Heart left ventricle (tissue), 16 donors: ENCODE results near the gene KLF7. TPM values are rescaled to one million over a fixed set of nuclear protein-coding genes. Genes with fewer than 3 reads are reported as not detected.
A peak's percentile ranks its signal among the peaks of the same experiment; 100 is the strongest.

Experiments used
- ATAC-seq, 4 donors: fragments of 200-7000 bp; cut with Tn5 transposase; one replicate each; pipeline ENCODE4 v1.9.1; 2020 to 2022; ENCODE audit warnings: moderate library complexity in 4 of 4, mild to moderate bottlenecking in 3 of 4, moderate number of reproducible peaks in 1 of 4
- DNase-seq, 5 donors: peaks; one replicate each; pipeline ENCODE4 v3.0.0-alpha.2; 2020
- H3K27ac ChIP-seq, 12 donors: fragments of 200-600 bp; sonication (generic) in 4 of 12; one replicate each; pipeline versions ENCODE4 v1.5.0 to v1.8.0; 2016 to 2022; ENCODE audit warnings: mild to moderate bottlenecking in 2 of 12
- H3K27me3 ChIP-seq, 9 donors: fragments of 200-600 bp; sonication (generic) in 2 of 9; one replicate each; pipeline versions ENCODE4 v1.5.1 to v1.8.0; 2016 to 2022; ENCODE audit warnings: mild to moderate bottlenecking in 3 of 9
- H3K36me3 ChIP-seq, 9 donors: fragments of 200-600 bp; sonication (generic) in 2 of 9; one replicate each; pipeline versions ENCODE4 v1.5.0 to v1.8.0; 2018 to 2022; ENCODE audit warnings: mild to moderate bottlenecking in 2 of 9
- H3K4me1 ChIP-seq, 12 donors: fragments of 200-600 bp; sonication (generic) in 4 of 12; one replicate each; pipeline versions ENCODE4 v1.5.0 to v1.8.0; 2016 to 2022; ENCODE audit warnings: mild to moderate bottlenecking in 3 of 12
- H3K4me3 ChIP-seq, 12 donors: fragments of 200-600 bp; sonication (generic) in 4 of 12; one replicate each; pipeline versions ENCODE4 v1.5.0 to v1.8.0; 2017 to 2022; ENCODE audit warnings: mild to moderate bottlenecking in 9 of 12, moderate library complexity in 4 of 12
- H3K9me3 ChIP-seq, 12 donors: fragments of 200-600 bp; sonication (generic) in 4 of 12; one replicate each; pipeline versions ENCODE4 v1.5.0 to v1.8.0; 2016 to 2022; ENCODE audit warnings: mild to moderate bottlenecking in 1 of 12
- POLR2A ChIP-seq, 2 donors: fragments of 450-650 bp; IDR thresholded peaks; one replicate each; pipeline ENCODE4 v1.6.1; 2017; ENCODE audit warnings: antibody characterized with exemption in 2 of 2, mild to moderate bottlenecking in 2 of 2, moderate library complexity in 2 of 2
- WGBS, 4 donors: extraction: QIAGEN DNeasy Blood & Tissue Kit in 2 of 4; methylation state at CpG; one replicate each; pipeline versions ENCODE4 v1.1.5 to v1.1.7; 2013 to 2018; 5-methylcytosine and 5-hydroxymethylcytosine counted together
- intact Hi-C, 10 donors: fragments of 100-400 bp; cut with DNase I; formaldehyde crosslinking; loops; one replicate each; pipeline versions ENCODE4 v1.11.1 to v1.14.2; 2022
- polyA plus RNA-seq, 2 donors: library from polyadenylated mRNA; stranded (reverse); fragments of 200-250 nt; gene quantifications; one replicate each; pipeline ENCODE4 v1.2.3, GENCODE V29; 2013
- total RNA-seq, 9 donors: library from RNA; depleted of rRNA in 2 of 9; stranded (reverse); fragments of >200 nt in 2 of 9; fragmentation: NEBNext Ultra II Directional in 3 of 9; extraction: Animal tissue kit (Norgen Biotek cat#: 25700) in 3 of 9; gene quantifications; one replicate each; pipeline versions ENCODE4 v1.1.0 to v1.2.4, GENCODE V29; 2016 to 2023
- TF ChIP-seq, protein P1 (sequence below), 12 donors: fragments of 200-600 bp; sonication (generic) in 4 of 12; IDR thresholded peaks; one replicate each; pipeline versions ENCODE4 v1.5.0 to v1.8.0; 2018 to 2022; ENCODE audit warnings: antibody characterized with exemption in 12 of 12, mild to moderate bottlenecking in 5 of 12
- donor health status: ischemic (EF 13 %, LVEDD 7.1; RV severe dilation, severe dysfunction).
- donor health status: healthy with polysubstance abuse.
- donor health status: DM: no; HTN: yes; CAD: no.
- donor health status: DM: no; HTN: no; CAD: no.
- donor health status: ischemic (EF 25% LVEDD 6.9; RV normal size, moderate dysfunction).
- donor health status: ischemic (EF 25% LVEDD 5.7; RV mildly dilated, moderate dysfunction).
- donor health status: healthy.
- donor health status: DM: yes; HTN: yes; CAD: no.
- donor health status: ischemic (EF 35%, LVEDD 5.7; RV mildly dilated, moderate dysfunction).
- donor health status: nonischemic (EF 11% LVEDD 7.7; RV severe dilation, severe dysfunction).
- donor health status: DM: yes; HTN: yes; CAD: no.
- donor health status: PGD.
- donor health status: ischemic (EF 29% LVEDD 5.4; RV normal size, mild dysfunction).
- donor health status: nonischemic (EF 23%, LVEDD 6.1; RV moderate dilation, normal function).

The KLF7 gene
- total and polyA plus RNA-seq, 11 donors = 5.0 to 49.8 (median 26.2) TPM

DNA sequence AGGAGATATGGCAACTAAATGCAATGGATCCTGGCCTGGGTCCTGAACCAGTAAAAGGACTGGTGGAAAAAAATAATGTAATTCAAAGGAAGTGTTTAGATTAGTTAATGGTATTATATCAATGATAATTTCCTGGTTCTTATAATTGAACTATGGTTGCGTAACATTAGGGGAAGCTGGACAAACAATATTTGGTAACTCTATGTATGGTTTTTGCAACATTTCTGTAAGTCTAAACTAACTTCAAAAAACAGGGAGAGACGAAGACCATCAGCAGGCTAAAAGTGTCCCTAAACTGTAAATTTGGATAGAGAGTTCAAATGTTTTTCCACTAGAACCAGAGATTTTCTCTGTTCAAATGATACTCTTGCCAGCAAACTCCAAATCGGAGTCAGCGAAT is 36.9 kb downstream of the KLF7 start:
- intact Hi-C loops = no loop called here
- no peaks in the 10 kb centered on the region for H3K27me3 ChIP-seq
- H3K4me1 ChIP-seq = peaks cover 20 to 81% (median 53%) of the 10 kb centered on the region in 12 donors
- peaks cover 0 to 20% (median 5%) of the 10 kb centered on the region in 12 donors for H3K9me3 ChIP-seq
- TF ChIP-seq, protein P1, sequence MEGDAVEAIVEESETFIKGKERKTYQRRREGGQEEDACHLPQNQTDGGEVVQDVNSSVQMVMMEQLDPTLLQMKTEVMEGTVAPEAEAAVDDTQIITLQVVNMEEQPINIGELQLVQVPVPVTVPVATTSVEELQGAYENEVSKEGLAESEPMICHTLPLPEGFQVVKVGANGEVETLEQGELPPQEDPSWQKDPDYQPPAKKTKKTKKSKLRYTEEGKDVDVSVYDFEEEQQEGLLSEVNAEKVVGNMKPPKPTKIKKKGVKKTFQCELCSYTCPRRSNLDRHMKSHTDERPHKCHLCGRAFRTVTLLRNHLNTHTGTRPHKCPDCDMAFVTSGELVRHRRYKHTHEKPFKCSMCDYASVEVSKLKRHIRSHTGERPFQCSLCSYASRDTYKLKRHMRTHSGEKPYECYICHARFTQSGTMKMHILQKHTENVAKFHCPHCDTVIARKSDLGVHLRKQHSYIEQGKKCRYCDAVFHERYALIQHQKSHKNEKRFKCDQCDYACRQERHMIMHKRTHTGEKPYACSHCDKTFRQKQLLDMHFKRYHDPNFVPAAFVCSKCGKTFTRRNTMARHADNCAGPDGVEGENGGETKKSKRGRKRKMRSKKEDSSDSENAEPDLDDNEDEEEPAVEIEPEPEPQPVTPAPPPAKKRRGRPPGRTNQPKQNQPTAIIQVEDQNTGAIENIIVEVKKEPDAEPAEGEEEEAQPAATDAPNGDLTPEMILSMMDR (IDR thresholded peaks at IDR 0.05) = no peak
- no peak for TF ChIP-seq POLR2A (IDR thresholded peaks at IDR 0.05)
- DNase-seq (no peak), ATAC-seq (no peak)
- H3K4me3 ChIP-seq = no peak overlapping the region
- 92 to 99% (median 96%) methylated on average over 4 of the region's 4 CpGs for WGBS, 4 donors
- H3K27ac ChIP-seq = peak overlapping the region in 4 of 12 donors; percentile 7 to 85 (median 58)
- peaks cover 0 to 5% (median 2%) of the 10 kb centered on the region in 9 donors for H3K36me3 ChIP-seq

DNA sequence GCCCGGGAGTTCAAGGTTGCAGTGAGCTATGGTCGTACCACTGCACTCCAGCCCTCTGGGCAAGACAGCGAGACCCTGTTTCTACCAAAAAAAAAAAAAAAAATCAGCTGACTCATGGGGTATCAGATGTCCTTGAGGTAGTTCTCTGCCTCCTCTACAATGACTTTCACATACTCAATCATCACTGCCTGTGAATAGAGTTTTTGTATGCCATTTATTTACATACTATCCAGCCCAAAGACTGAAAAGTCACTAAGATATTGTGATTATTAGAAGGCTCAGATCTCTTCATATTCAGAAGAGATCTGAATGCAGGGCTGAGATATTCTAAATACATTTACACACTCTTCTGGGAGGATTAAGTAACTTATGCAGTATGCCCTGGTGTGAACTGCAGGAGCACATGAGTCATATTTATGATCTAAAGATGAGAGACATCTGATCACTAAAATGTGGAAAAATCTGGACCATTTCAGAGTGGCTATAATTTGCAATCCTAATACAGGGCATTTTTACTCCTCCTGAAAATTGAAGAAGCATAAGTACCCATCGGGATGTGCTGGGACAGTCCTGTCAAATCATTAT is 38.9 kb downstream of the KLF7 start:
- Histone ChIP-seq H3K27ac (peak overlapping the region in 1 of 12 donors; percentile 3), H3K4me1 (peaks cover 14 to 78% (median 51%) of the 10 kb centered on the region in 12 donors), H3K4me3 (no peak overlapping the region), H3K9me3 (peaks cover 0 to 20% (median 5%) of the 10 kb centered on the region in 12 donors), H3K36me3 (peaks cover 0 to 24% (median 19%) of the 10 kb centered on the region in 9 donors), H3K27me3 (no peaks in the 10 kb centered on the region)
- TF ChIP-seq, protein P1 (IDR thresholded peaks at IDR 0.05) = no peak
- no peak for TF ChIP-seq POLR2A (IDR thresholded peaks at IDR 0.05)
- intact Hi-C loops = no loop called here
- DNase-seq (no peak), ATAC-seq (no peak)
- WGBS, 4 donors = 75 to 95% (median 89%) methylated on average over 4 of the region's 4 CpGs

DNA sequence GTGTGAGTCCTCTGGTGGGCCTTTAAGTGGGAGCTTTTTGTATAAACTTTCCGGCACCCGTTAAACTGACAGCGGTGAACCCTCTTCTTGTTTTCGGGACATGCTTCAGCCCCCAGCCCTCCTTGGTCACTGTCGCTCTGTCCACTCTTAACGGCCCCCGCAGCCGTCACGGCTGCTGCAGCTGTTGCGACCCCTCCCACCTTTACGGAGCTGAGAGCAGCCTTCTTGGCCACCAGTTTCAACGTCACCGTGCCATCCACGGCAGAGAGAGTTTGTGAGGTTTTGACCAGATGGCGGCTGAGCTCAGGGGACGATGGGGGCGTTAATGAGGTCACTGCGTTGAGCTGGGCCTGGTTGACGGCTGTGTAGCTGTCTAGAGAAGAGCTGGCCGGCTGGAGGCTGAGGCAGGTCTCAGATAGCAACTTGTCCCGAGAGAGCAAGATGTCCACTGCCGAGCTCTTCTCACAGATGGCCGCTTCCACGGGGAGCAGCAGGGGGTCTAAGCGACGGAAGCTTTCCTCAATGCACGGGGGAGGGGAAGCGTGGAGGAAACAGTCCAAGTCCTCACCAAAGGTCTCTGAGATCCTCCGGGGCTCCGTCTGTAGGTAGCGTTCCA is 41.9 kb downstream of the KLF7 start:
- peaks cover 0 to 20% (median 5%) of the 10 kb centered on the region in 12 donors for H3K9me3 ChIP-seq
- ATAC-seq = peak in 3 of 4 donors; percentile 18 to 71 (median 44)
- intact Hi-C loops = no loop called here
- DNase-seq = peak in 3 of 5 donors; percentile 29 to 55 (median 54)
- WGBS, 4 donors = 71 to 87% (median 82%) methylated on average over 31 of the region's 31 CpGs
- peaks cover 0 to 41% (median 24%) of the 10 kb centered on the region in 9 donors for H3K36me3 ChIP-seq
- TF ChIP-seq POLR2A (IDR thresholded peaks at IDR 0.05) = no peak
- TF ChIP-seq, protein P1 (IDR thresholded peaks at IDR 0.05) = no peak
- H3K4me1 ChIP-seq = peaks cover 14 to 65% (median 40%) of the 10 kb centered on the region in 12 donors
- peak overlapping the region in 4 of 12 donors; percentile 1 to 43 (median 20) for H3K27ac ChIP-seq
- H3K4me3 ChIP-seq = no peak overlapping the region
- no peaks in the 10 kb centered on the region for H3K27me3 ChIP-seq

DNA sequence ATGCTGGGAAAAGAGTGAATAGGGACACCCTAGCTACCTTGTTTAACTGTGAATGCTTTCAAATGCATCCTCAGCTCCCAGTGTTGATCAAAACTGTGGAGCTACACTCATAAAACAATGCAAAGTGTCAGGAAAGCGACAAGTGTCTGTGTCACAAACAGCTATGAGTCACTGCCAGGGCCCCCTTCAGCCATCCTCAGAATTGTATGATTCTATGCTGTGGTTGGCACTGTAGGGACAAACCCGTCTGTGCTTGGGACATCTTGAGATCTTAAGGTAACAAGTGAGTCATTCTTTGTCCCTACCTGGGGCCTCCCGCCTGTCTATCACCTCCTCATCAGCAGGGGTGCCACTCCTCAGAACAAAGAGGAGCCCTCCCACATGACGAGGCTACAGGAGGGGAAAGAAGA is 42.4 kb downstream of the KLF7 start:
- Histone ChIP-seq H3K27me3 (no peaks in the 10 kb centered on the region), H3K4me1 (peaks cover 14 to 70% (median 40%) of the 10 kb centered on the region in 12 donors), H3K4me3 (no peak overlapping the region), H3K27ac (peak overlapping the region in 3 of 12 donors; percentile 1 to 25 (median 15)), H3K36me3 (peaks cover 0 to 46% (median 27%) of the 10 kb centered on the region in 9 donors), H3K9me3 (peaks cover 0 to 16% (median 5%) of the 10 kb centered on the region in 12 donors)
- DNase-seq = no peak
- TF ChIP-seq, protein P1 (IDR thresholded peaks at IDR 0.05) = no peak
- no peak for TF ChIP-seq POLR2A (IDR thresholded peaks at IDR 0.05)
- WGBS, 4 donors = 75 to 88% (median 85%) methylated on average over 4 of the region's 4 CpGs
- intact Hi-C loops = no loop called here
- no peak for ATAC-seq
